ENCODE results near the gene GNB1. TPM values are rescaled to one million over a fixed set of nuclear protein-coding genes. Genes with fewer than 3 reads are reported as not detected.

GNB1 gene
- total and polyA plus RNA-seq, 7 donors: 32.3 to 100 (median 70.1) TPM

DNA sequence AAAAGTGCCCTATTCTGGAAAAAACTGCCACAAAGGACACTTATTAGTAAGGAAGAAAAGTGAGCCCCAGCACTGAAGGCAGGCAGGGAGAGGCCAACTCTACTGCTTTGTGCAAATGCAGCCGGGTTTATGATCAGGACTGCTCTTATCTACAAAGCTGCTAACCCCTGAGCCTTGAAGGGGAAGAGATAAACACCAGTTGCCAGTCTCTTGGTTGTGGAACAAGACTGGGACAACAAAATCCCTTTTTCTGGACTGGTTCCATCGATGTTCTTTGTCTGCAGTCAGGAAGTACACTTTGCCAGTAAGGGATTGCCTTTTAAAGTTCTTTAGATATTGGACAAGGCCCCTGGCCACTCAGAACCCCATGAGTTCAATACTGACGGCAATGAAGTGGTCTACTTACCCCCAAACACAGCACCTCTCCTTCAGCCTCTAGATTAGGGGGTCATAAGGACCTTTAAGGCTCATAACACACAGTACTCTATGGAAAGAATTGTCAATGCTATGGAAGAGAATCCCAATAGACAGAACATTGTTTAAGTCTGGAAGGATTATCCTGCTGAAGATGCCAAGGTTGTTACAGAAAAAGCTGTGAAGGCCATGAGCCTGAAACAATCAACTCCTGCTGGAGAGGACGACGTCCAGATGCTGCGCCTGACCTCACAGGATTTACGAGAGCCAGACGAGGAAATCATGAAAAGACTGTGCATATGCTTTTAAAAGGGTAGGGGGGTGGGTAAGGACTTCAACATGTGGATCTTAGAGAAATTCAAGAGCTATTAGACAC lies 43.6 kb downstream of the GNB1 start:
- Histone ChIP-seq H3K27me3 (ENCODE audit: insufficient read depth in 3 of 3, low read length in 2 of 3) (no peaks in the 10 kb centered on the region), H3K4me1 (peaks cover 34% of the 10 kb centered on the region), H3K9me3 (no peaks in the 10 kb centered on the region), H3K4me3 (no peak overlapping the region), H3K36me3 (ENCODE audit: insufficient read depth in 1 of 2, low read depth in 1 of 2) (no peaks in the 10 kb centered on the region), H3K27ac (peak overlapping the region; percentile 31)
- WGBS, 3 donors: 41 to 44% (median 42%) methylated on average over 8 of the region's 8 CpGs
- no peak for TF ChIP-seq CTCF (IDR thresholded peaks at IDR 0.05)
- intact Hi-C loops (cut with DNase I): no loop called here
- peak in 1 of 4 donors; percentile 57 for ATAC-seq
- DNase-seq: no peak

DNA sequence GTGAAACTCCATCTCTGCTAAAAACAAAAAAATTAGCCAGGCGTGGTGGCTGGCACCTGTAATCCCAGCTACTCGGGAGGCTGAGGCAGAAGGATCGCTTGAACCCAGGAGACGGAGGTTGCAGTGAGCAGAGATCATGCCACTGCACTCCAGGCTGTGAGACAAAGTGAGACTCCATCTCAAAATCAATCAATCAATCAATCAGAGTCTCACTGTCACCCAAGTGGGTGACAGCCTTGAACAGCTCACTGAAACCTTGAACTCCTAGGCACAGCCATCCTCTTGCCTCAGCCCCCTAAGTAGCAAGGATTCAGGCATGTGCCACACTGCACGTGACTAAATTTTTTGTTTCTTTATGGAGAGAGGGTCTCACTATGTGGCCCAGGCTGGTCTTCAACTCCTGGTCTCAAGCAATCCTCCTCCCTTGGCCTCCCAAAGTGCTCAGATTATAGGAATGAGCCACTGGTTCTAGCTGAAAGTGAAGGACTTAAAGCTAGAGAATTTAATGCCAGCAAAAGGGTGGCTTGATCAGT lies 44.4 kb downstream of the GNB1 start:
- Histone ChIP-seq H3K4me1 (peaks cover 38% of the 10 kb centered on the region), H3K4me3 (no peak overlapping the region), H3K9me3 (no peaks in the 10 kb centered on the region), H3K36me3 (ENCODE audit: insufficient read depth in 1 of 2, low read depth in 1 of 2) (no peaks in the 10 kb centered on the region), H3K27me3 (ENCODE audit: insufficient read depth in 3 of 3, low read length in 2 of 3) (no peaks in the 10 kb centered on the region), H3K27ac (no peak overlapping the region)
- 92 to 94% (median 94%) methylated on average over 5 of the region's 5 CpGs for WGBS, 3 donors
- TF ChIP-seq CTCF (IDR thresholded peaks at IDR 0.05): no peak
- no peak for DNase-seq
- intact Hi-C loops (cut with DNase I): no loop called here
- no peak for ATAC-seq

DNA sequence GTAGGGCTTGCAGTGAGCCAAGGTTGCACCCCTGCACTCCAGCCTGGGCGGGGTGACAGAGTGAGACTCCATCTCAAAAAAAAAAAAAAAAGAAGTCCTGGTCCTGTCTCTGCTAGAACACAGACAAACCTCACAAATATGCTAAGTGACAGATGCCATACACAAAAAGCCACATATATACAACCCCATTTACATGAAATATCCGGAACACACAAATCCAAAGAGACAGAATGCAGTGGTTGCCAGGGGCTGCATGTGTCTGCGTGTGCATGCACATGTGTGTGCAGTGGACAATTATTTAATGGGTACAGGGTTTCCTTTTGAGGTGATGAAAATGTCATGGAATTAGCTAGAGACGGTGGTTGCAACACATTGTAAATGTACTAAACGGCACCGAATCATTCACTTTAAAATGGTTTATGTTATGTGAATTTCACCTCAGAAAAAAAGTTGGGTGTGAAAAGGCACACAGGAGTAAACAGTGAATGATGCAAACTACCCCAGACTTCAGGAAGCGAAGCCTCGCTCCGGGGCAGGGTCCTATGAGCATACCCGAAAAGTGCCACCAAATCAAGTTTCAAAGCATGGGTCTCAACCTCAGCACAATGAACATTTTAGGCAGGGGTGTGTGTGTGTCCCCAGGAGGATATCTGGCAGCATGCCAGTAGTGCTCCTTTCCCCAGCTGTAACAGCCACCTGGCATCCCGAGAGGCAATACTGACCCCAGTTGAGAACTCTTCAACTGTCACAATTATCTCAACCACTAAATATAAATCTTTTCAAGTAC lies 48.3 kb downstream of the GNB1 start:
- Histone ChIP-seq H3K4me1 (peaks cover 52% of the 10 kb centered on the region), H3K27me3 (ENCODE audit: insufficient read depth in 3 of 3, low read length in 2 of 3) (no peaks in the 10 kb centered on the region), H3K27ac (no peak overlapping the region), H3K9me3 (no peaks in the 10 kb centered on the region), H3K4me3 (no peak overlapping the region), H3K36me3 (ENCODE audit: insufficient read depth in 1 of 2, low read depth in 1 of 2) (peaks cover 0 to 3% of the 10 kb centered on the region in 2 donors)
- DNase-seq (no peak), ATAC-seq (peak in 2 of 4 donors; percentile 36 to 58)
- WGBS, 3 donors: 57 to 67% (median 57%) methylated on average over 10 to 11 of the region's 11 CpGs
- intact Hi-C loops (cut with DNase I): no loop called here
- TF ChIP-seq CTCF (IDR thresholded peaks at IDR 0.05): no peak

DNA sequence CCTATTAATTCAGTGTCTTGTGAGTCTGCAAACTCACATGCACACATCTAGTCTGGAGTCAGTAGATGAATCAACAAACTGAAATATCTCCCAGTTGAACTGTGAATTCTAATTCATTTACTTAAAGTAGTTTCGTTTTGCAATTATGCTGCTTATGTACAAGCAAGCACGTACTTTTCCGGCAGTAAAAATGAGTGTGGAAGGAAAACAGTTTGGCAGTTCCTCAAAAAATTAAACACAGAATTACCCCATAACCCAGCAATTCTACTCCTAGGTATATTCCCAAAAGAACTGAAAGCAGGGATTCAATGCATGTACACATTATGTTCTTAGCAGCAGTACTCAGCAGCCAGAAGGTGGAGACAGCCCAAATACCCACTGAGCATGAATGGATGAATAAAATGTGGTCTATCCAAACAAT lies 49.3 kb downstream of the GNB1 start:
- Histone ChIP-seq H3K27ac (no peak overlapping the region), H3K9me3 (no peaks in the 10 kb centered on the region), H3K27me3 (ENCODE audit: insufficient read depth in 3 of 3, low read length in 2 of 3) (no peaks in the 10 kb centered on the region), H3K4me3 (no peak overlapping the region), H3K36me3 (ENCODE audit: insufficient read depth in 1 of 2, low read depth in 1 of 2) (peaks cover 0 to 3% of the 10 kb centered on the region in 2 donors), H3K4me1 (peaks cover 42% of the 10 kb centered on the region)
- DNase-seq (no peak), ATAC-seq (no peak)
- TF ChIP-seq CTCF (IDR thresholded peaks at IDR 0.05): no peak
- WGBS, 3 donors: 41 to 55% (median 43%) methylated on average over 3 of the region's 3 CpGs
- intact Hi-C loops (cut with DNase I): no loop called here
